HepG2 (cell line): Measurements from ENCODE around the gene MAN2B2.

Source experiments
- ERF ChIP-seq: IDR thresholded peaks from 2 replicates; pipeline ENCODE4 v1.6.1; 2018; ENCODE audit warnings: missing biosample characterization, missing genetic modification reagents
- SMARCE1 ChIP-seq: fragments of 450-650 bp; IDR thresholded peaks from 2 replicates; pipeline ENCODE4 v1.6.1; 2017; ENCODE audit warnings: borderline replicate concordance

GRCh38 chr4:6575503-6576240 lies 683 bp downstream of the MAN2B2 start:
- no peak for TF ChIP-seq ERF (CRISPR knock-in tag)
- TF ChIP-seq SMARCE1 = no peak
